HG02763 (cell line): ENCODE results near the gene VSIG4.

ENCODE experiments used
- ATAC-seq: cut with Tn5 transposase; IDR thresholded peaks from one replicate; pipeline ENCODE4 v1.9.1; 2021; ENCODE audit warnings: mild to moderate bottlenecking, moderate library complexity; ENCODE audit not compliant: unreplicated experiment

VSIG4 gene

DNA sequence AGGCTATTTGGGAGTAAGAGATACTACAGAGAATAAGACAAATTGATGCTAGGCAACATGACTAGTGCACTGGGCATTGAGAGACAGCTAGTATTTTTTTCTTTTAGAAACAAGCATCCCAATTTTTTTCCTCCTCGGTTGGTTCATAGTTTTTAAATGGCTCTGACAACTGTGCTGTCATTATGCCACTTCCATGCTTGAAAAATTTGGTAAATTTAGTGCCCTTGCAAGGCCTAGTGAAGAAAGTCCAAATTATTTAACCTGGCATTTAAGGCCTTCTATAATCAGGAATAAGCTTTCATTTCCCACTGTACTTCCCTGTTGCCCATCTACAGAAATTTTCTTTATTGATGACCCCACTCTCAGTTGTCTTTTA lies 15.8 kb downstream of the VSIG4 start:
- no peak for ATAC-seq

DNA sequence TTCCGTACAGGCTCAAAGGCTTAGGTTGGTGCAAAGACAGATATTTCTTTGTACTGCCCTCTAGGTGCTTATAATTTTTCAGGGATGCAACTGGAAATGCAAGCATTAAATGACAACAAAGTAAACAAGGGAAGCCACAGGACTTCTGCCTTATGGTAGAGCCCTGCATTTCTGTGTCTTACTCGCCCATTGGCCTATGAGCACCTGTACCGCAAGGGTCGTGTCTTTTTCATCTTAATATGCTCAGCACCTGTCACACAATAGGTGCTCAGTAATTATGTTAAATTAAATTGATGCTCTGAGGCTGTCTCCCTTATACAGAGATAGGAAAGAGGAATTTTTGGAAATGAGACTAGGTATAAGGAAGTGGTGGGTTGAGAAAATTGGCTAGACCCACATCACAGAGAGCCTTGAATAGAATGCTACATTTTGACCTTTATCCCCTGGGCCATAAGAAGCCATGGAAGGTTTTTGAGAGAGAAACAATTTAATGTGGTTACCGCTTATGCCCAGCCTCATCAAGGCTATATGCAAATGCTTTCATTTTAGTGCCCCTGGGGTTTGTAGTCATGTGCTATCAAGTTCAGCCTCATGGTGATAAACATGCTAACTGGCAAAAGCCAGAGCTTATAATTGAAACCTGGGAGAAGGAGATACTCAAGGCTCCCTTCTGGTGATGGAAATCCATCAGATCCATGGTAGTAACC lies 16.3 kb downstream of the VSIG4 start:
- ATAC-seq = no peak

DNA sequence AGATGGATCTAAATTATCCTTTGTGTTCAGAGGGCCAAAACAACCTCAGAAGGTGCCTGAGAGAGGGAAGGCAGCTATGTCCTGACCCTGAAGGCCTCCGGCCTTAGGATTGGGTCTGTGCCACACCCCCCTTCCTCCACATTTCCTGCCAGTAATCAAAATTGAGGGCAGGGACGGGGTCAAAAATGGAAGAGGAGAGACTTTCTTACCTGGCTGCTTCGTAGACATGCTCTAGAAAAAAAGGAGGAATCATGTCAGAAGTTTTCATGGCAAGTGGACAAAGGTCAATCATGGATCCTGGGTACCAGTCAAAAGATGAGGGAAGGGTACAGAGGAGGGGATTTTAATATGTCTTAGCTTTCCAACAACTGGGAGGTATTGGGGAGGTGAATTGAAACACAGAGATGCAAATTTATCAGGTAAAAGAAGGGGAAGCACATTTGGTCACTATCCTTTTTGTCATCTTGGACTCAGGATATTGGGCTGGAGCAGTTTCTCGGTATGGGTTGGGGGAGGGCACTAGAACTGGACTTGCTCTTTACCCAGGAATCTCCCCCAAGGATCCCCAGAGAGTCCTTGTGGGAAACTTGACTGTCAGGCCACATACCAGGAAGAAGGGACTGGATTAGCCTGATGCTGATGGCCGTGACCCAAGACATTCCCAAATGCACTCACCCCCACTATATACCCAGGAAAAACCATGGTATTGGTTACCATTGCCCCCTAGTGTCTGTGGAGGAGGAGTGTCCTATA lies 17.1 kb downstream of the VSIG4 start:
- no peak for ATAC-seq

DNA sequence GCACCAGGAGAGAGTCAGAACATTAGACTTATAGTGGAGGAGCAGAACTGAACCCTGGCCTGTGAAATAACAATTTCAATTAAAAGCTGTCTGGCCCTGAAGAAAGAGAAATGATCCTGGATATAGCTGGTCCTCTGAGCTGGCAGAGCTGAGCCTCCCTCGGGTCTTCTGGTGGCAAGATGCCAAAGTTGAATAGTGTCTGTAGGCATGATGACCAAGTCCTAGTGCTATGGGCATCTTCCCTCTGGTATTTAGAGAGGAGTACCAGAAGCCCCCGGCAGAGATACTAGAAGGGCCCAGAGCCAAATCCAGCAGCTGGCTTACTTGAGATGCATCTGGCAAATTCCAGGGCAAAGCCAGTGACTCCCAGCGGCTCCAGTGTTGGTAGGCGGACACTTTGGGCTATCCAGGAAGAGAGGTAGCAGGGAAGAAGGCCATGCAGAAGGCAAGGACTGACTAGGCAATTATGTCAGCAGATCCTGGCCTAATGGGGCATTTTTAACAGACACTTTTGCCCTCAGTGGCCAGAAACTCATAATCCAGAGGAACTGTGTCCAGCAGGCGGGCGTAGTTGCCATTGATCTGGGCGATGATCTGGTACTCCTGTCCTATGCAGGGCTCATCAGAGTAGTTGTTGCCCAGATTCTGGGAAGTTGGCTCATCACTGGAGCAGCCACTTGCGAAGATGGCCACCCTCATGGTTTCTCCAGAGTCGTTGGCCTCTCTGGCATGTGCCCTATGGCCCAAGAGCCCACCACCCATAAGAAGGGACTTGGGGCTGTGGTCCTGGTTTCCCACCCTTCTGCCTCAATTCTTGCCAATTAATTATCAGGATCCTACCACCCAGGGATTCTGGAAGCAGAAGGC lies 17.9 kb downstream of the VSIG4 start:
- no peak for ATAC-seq

DNA sequence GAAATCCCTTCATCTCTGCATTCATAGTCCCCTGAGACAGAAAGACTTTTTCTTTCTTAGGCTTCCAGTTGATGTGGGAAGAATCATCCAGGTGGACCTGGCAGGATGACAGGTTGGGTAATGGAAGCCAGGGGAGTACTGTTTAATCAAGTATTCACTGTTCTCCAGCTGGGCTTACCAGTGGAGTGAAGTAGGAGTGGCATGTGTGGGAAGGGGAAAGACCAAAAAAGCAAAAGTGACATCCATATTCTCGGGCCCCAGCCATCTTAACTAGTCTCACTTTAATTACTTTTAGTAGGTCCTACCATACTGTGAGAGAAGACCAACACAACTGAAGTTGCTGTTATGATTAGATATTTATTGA lies 18.5 kb downstream of the VSIG4 start:
- ATAC-seq = no peak

DNA sequence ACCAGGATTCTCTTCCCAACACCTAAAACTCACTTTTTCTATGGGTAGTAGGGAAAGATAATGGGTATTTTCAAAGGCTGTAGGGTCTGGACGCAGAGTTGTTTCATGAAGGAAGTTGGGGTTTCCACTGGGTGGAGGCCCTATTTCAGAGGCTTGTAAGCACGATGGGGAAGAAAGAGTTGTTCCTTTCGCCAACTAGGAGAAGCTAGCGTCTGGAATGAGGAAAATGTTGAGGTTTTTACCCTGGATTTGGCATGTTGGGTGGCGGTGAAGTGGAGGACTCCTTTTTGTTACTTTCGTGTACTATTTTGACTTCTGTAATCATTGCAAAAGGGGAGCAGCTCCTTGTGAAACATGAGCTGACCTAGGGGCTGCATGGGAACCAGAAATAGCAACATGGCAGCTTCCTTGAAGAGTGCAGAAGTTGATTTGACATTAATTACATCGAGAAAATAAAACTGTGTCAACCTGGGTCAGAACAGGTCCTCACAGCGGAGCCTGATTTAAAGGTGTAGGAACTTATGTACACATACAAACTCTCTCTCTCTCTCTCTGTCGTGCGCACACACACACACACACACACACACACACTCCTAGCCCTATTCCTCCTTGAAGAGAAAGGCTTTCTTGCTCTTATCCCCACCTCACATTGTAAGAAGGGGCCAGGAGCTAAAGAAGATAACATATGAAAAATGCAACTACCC lies 19.1 kb downstream of the VSIG4 start:
- ATAC-seq = no peak

DNA sequence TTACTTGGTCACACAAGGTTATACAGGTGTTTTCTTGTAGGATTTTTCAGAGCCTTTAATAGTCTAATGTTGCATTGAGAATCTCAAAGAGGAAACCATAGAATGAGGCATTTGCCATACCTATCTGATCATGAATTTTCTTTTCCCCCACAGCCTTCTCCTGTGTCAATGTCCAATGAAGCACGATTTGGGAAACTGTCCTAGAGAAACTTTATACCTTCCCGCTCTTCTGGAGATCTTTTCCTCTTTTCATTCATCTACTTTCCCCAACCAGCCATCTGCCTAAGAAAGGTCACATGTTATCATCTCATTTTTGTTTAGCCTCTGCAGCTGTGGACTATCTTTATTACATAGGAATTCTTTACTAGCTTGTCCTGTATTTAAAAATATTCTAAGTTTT lies 19.9 kb downstream of the VSIG4 start:
- no peak for ATAC-seq

DNA sequence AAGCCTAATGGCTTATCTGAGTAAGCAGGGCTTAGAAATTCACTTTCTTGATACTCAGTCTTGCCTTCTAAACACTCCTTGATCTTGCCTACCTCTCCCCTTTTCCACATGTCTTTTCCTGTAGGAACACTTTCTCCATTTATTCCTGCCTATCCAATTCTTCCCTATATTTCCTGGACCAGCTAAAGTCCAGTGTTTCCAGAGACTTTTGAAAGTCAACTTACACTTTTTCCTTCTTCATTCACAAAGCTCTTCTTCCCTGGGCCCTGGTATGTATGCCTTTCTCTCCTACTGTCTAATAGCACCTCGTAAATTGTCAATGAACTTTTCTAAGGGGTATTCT lies 20.6 kb downstream of the VSIG4 start:
- no peak for ATAC-seq

DNA sequence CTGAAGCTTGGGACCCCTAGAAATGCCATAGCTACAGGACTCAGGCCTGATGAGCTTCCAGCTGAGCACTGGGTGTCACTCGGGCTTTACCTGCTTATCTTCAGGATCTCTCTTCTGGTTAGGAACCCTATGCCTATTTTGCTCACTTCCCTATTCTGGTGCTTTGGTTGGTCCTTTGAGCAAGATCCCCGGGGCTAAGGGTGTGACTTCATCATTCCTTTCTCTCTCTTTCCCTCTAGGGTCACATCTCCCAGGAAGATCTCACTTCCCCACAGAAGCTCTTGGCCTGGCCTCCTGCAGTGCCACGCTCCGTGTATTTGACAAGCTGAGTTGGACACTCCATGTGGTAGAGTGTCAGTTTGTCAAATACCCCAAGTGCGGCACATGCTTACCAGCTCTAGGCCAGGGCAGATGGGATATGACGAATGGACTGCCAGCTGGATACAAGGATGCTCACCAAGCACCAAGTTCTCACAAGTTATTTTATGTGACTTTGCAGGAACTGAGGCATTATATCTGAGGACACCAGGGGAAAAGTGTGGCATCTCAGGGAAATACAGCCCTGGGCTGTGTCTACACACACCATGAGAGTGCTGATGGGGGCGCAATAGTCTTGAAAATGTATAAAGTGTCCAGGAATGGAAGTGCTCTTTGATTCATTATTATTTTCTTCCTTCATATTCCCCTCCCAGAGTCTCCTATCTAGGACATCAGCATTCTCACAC lies 21.1 kb downstream of the VSIG4 start:
- no peak for ATAC-seq

DNA sequence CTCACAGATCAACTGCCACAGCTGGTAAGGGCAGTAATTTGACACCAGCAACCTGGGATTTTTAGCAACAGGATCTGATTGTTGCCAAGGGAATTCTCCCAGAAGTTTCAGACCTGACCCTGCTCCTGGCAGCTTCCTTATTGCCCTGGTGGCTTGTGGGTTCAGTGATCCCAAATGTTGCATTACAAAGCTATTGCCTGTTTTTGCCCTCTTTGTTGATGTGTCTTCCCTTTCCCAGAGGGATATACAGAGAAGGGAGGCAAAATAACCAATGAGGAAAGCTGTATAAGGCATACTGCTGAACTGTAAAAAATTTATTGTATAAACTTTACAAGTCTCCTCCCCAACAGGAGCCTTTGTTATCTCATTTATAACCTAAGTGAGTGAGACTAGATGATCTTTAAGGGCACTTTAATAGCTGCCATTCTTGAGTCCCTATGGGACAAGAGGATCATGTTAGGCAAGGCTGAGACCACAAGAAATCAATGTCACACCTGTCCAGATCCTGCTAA lies 22.2 kb downstream of the VSIG4 start:
- no peak for ATAC-seq

DNA sequence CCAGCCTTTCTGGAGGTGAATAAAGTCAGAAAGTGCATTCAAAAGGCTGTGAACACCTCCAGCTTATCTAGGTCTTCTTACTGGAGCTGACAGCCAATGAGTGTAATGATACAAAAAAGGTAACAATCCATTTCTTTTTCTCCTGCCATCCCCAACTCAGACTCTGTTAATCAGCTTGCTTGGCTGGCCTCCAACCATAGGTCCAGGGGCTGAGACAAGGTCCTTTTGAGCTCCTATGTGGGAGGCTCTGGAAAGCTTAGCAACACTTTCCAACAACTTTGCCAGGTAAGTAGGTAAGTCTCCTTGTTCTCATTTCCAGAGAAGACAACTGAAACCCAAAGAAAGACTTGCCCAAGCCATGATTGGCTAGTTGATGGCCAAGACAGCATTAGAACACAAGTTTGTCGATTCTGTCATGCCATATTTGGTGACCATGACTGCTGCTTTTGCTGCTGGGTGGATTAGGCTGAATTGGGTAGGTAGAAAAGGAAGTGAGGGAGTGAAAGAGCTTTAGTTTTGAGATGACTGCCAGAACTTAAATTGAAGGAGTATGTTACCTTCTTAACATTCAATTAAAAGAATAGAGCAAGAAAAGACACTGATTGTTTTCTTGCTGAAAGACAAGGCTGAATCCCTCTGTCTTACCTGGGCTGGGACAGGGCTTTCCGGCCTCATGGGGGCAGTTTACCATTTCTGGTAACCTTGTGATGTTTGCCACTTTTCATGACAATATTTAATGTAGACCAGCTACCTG lies 22.8 kb downstream of the VSIG4 start:
- no peak for ATAC-seq

DNA sequence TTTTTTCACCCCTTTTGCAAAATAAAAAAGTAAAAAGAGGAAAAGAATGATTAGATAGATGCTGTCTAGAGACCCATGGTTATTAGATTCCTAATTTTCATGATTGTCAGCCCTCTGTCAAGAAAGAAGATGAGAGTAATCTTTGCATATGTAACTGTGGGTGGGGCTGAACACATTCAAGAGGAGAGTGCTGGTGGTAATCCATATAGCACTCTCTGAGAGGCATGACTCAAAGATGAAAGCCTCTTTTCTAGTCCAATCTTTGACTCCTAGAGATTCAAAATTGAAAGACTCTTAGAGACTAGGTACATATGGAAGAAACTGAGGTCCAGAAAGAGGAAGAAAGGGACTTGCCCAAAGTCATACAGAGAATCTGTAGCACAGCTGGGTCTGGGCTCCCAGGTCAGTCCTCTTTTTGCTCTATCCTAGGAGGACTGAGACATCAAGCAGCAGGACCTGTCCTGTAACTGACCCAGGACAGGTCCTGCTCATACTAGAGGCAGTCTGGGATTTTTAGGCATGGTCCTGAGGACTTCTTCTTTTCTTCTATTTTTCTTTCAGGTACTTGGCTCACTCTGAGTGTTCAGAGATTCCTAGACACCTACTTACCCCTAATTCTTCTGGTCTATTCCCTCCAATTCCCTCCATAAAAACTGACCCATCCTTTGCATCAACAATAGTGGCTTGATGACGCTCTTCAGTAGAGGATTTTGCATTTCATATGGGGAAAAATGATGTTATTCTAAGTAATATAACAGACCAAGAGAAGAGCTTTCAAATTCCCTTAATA lies 23.8 kb downstream of the VSIG4 start:
- ATAC-seq = no peak

DNA sequence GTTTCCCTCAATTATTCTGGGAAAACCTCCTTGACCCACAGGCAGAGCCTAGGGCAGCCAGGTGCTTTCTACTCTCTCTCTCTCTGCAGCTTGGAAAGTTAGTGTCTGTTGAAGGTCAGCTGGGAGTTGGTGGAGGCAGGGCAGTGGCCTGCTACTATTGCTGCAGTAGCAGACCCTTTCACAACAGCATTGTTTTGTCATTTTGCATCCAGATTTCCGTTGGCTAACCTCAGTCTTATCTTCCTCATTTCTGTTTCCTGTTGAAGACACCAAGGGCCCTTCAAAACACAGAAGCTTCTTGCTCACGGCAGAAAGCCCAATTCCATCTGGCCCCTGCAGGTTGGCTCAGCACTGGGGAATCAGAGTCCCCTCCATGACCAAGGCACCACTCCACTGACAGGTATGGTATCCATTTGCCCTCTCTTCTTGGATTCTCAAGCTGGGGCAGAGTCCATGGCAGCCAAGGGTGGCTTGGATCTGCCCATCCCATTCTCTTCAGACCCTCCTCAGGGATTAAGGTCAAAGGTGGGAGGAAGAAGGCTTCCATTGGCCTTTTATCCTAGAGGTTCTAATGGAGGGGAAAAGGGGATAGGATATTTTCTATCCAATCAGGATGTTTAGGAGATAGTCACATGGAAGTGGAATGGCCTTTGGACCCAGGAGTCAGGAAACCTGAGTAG lies 24.6 kb downstream of the VSIG4 start:
- ATAC-seq = peak; percentile 37

DNA sequence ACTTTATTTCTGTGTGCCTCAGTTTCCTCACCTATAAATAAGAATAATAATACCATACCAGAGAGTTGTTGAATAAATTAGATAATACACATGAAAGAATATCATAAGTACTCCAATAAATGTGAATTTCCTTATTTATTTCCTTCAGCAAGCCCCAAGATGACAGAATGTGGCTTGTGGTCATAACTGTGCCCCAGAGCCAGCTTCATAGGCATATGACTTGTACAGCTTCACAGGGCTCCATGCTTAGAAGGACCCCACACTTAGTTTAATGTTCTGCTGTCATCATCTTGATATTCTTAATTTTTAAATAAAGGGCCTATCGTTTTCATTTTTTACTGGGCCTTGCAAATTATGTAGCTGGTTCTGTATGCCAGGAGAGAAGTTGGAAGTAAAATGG lies 25.3 kb downstream of the VSIG4 start:
- no peak for ATAC-seq

DNA sequence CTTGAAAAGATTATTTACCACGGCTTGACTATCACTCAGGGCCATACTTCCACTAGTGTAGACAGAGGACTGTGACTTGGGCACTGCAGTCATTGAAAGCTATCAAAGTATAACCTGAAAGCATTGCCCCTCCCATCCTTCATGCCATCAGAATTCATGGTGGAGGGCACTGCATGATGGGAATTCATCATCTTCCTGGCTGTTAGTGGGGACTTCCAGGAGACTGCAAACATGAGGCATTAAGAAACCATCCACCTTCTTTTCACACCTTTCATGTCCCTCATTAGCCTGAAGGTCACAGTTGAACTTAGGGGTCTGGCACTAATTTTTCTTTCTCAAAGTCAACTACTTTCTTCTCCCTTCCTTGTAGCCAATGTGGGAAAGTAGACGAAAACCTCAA lies 25.8 kb downstream of the VSIG4 start:
- ATAC-seq = no peak

DNA sequence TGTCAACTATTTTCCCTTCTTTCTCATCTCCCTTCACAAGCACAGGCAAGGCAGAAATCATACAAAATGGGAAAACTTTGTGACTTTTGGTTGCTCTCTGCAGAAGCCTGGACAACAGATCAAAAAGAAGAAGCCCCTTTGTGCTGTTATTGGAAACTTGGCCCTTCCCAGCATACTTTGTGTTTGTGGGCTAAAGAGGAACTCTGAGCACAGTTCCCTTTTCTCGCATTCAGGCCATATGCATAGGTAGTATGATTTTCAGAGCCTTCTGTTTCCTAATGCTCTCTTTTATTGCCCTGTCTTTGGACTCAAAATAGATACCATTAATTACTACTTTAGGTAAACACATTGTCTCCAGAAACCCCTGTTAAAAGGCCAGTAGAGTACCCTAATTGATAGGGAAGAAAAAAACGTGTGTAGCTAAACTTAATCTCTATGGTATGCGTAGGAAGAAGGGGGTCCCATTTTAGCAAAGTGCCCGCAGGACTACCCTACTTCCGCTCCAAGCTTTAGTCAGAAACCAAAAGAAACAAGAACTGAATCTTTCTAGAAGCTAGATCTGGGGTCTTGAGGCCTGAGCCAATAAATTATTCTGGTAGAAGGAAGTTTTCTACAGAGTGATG lies 26.6 kb downstream of the VSIG4 start:
- ATAC-seq = peak; percentile 23

DNA sequence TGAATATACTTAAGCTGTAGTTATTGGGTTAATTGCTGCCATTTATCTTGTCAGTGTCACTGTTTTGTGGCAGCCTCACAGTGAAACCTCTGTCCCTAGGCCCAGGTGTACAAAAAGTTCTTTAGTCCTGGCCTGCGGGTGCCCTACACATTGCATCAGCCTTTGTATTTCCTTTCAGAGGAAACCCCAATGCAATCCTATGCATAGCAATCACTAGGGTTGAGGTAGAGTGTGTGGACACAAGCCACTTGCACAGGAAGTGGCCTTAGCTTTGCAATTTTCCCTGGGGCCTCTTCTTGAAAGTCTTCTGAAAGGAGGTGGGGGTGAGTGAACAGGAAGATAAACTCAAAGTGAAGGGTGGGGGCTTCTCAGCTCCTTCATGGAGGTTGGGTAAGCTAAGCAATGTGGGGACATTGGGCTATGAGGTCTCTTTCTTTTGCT lies 27.8 kb downstream of the VSIG4 start:
- peak; percentile 40 for ATAC-seq
